SK-N-SH (cell line): Measurements from ENCODE around the gene SMIM8.

Source experiments
- EP300 ChIP-seq, 2 experiments: IDR thresholded peaks; 2 replicates each; pipeline versions ENCODE4 v1.4.0 to v1.6.1; 2012; ENCODE audit warnings: borderline replicate concordance in 1 of 2, low read depth in 1 of 2, low read length in 1 of 2
- NRF1 ChIP-seq: IDR thresholded peaks from 2 replicates; pipeline ENCODE4 v1.6.1; 2012; ENCODE audit warnings: low read depth, mild to moderate bottlenecking, low read length
- POLR2AphosphoS5 ChIP-seq: IDR thresholded peaks from 2 replicates; pipeline ENCODE4 v1.6.1; 2012; ENCODE audit warnings: low read depth, low read length
- RCOR1 ChIP-seq: fragments of 150-350 bp; IDR thresholded peaks from 2 replicates; pipeline ENCODE4 v1.6.1; 2017; ENCODE audit warnings: antibody characterized with exemption, low read length
- SIN3A ChIP-seq: IDR thresholded peaks from 2 replicates; pipeline ENCODE4 v1.6.1; 2012; ENCODE audit warnings: low read depth, mild to moderate bottlenecking, low read length, moderate library complexity, borderline replicate concordance
- TEAD4 ChIP-seq: IDR thresholded peaks from 2 replicates; pipeline ENCODE4 v1.4.0; 2012; ENCODE audit warnings: mild to moderate bottlenecking, borderline replicate concordance; ENCODE audit not compliant: insufficient read depth
- TF ChIP-seq, protein P1 (sequence below): fragments of 200-600 bp; sonication (generic); IDR thresholded peaks from 2 replicates; pipeline ENCODE4 v1.6.1; 2017; ENCODE audit warnings: antibody characterized with exemption, mild to moderate bottlenecking, moderate library complexity
- TF ChIP-seq, protein P2 (sequence below): IDR thresholded peaks from 2 replicates; pipeline ENCODE4 v1.4.0; 2012; ENCODE audit warnings: low read depth, borderline replicate concordance
- TF ChIP-seq, protein P3 (sequence below): fragments of 150-350 bp; IDR thresholded peaks from 2 replicates; pipeline ENCODE4 v1.6.1; 2017; ENCODE audit warnings: antibody characterized with exemption, low read length, low read depth, borderline replicate concordance

DNA sequence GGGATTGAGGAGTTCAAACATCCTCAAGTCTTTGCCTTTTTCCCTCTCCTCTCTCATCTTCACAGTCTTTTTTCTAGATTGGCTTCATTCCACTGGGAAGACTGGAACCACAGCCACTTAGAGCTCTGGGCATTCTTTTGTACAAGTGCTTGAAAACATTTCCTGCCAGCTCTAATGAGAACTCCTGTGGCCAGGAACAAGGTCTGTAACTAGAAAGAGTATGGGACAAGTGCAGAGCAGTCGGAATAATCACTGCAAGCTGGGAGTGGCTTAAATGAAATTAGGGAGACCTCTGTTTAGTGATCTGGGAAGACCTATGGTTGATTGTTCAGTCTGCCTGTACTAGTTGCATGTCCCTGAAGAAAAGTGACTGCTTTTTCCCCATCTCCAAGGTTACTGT lies 41.0 kb upstream of the SMIM8 start:
- TF ChIP-seq, protein P1, sequence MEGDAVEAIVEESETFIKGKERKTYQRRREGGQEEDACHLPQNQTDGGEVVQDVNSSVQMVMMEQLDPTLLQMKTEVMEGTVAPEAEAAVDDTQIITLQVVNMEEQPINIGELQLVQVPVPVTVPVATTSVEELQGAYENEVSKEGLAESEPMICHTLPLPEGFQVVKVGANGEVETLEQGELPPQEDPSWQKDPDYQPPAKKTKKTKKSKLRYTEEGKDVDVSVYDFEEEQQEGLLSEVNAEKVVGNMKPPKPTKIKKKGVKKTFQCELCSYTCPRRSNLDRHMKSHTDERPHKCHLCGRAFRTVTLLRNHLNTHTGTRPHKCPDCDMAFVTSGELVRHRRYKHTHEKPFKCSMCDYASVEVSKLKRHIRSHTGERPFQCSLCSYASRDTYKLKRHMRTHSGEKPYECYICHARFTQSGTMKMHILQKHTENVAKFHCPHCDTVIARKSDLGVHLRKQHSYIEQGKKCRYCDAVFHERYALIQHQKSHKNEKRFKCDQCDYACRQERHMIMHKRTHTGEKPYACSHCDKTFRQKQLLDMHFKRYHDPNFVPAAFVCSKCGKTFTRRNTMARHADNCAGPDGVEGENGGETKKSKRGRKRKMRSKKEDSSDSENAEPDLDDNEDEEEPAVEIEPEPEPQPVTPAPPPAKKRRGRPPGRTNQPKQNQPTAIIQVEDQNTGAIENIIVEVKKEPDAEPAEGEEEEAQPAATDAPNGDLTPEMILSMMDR: no peak
- TF ChIP-seq, protein P2, sequence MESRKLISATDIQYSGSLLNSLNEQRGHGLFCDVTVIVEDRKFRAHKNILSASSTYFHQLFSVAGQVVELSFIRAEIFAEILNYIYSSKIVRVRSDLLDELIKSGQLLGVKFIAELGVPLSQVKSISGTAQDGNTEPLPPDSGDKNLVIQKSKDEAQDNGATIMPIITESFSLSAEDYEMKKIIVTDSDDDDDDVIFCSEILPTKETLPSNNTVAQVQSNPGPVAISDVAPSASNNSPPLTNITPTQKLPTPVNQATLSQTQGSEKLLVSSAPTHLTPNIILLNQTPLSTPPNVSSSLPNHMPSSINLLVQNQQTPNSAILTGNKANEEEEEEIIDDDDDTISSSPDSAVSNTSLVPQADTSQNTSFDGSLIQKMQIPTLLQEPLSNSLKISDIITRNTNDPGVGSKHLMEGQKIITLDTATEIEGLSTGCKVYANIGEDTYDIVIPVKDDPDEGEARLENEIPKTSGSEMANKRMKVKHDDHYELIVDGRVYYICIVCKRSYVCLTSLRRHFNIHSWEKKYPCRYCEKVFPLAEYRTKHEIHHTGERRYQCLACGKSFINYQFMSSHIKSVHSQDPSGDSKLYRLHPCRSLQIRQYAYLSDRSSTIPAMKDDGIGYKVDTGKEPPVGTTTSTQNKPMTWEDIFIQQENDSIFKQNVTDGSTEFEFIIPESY: no peak
- no peak for TF ChIP-seq POLR2AphosphoS5
- TF ChIP-seq SIN3A: no peak
- no peak for TF ChIP-seq RCOR1
- no peak for TF ChIP-seq NRF1
- TF ChIP-seq, protein P3, sequence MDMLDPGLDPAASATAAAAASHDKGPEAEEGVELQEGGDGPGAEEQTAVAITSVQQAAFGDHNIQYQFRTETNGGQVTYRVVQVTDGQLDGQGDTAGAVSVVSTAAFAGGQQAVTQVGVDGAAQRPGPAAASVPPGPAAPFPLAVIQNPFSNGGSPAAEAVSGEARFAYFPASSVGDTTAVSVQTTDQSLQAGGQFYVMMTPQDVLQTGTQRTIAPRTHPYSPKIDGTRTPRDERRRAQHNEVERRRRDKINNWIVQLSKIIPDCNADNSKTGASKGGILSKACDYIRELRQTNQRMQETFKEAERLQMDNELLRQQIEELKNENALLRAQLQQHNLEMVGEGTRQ: no peak
- no peak for TF ChIP-seq EP300 (IDR thresholded peaks at IDR 0.05; ENCODE audit: borderline replicate concordance in 1 of 2, low read depth in 1 of 2, low read length in 1 of 2)
- TF ChIP-seq TEAD4: no peak
